ENCODE measurements around the gene KCTD17. TPM values are rescaled to one million over a fixed set of nuclear protein-coding genes. Genes with fewer than 3 reads are reported as not detected.

Gene KCTD17
- total RNA-seq, 1 donor from 2014 or later = 17.5 TPM

DNA sequence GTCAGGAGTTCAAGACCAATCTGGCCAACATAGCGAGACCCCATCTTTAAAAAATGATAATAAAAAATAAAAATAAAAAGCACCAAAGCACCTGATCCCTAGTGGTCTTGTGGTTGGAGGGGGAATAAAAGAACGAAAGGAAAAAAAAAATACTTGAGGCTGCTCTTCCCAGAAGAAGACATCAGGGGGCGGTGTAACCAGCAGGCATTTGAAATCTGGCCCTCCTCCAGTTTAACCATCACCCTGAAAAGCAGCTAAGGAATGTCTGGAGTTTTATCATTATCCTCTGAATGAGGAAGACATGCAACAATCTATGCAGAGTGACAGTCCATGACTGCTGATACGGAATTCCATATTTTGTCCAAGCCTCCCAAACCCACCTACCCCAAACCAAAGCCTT, 5.6 kb upstream of the KCTD17 start:
- DNase-seq (ENCODE audit: low spot score) = peak; percentile 50
- Histone ChIP-seq H2AFZ (replicated peaks) (no peak overlapping the region), H3K9me3 (ENCODE audit: low read depth) (no peaks in the 10 kb centered on the region), H3K9ac (no peak overlapping the region), H3K4me3 (no peak overlapping the region), H3F3A (ENCODE audit: low read depth) (peaks cover 11% of the 10 kb centered on the region), H4K20me1 (ENCODE audit: low read depth) (no peaks in the 10 kb centered on the region), H3K4me2 (no peak overlapping the region), H3K27ac (no peak overlapping the region), H3K79me2 (ENCODE audit: low read depth) (no peaks in the 10 kb centered on the region), H3K27me3 (peaks cover 9% of the 10 kb centered on the region), H3K4me1 (peaks cover 12% of the 10 kb centered on the region), H3K36me3 (no peaks in the 10 kb centered on the region)
- Mint-ChIP-seq H3K36me3 (no peaks in the 10 kb centered on the region), H3K27me3 (ENCODE audit: insufficient read depth, low read depth) (peaks cover 7% of the 10 kb centered on the region), H3K4me3 (no peak overlapping the region), H3K9me3 (no peaks in the 10 kb centered on the region), H3K4me1 (peaks cover 19% of the 10 kb centered on the region), H3K27ac (no peak overlapping the region)
- no peak for TF ChIP-seq EZH2phosphoT487 (IDR thresholded peaks at IDR 0.05)
- TF ChIP-seq, protein P1, sequence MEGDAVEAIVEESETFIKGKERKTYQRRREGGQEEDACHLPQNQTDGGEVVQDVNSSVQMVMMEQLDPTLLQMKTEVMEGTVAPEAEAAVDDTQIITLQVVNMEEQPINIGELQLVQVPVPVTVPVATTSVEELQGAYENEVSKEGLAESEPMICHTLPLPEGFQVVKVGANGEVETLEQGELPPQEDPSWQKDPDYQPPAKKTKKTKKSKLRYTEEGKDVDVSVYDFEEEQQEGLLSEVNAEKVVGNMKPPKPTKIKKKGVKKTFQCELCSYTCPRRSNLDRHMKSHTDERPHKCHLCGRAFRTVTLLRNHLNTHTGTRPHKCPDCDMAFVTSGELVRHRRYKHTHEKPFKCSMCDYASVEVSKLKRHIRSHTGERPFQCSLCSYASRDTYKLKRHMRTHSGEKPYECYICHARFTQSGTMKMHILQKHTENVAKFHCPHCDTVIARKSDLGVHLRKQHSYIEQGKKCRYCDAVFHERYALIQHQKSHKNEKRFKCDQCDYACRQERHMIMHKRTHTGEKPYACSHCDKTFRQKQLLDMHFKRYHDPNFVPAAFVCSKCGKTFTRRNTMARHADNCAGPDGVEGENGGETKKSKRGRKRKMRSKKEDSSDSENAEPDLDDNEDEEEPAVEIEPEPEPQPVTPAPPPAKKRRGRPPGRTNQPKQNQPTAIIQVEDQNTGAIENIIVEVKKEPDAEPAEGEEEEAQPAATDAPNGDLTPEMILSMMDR (IDR thresholded peaks at IDR 0.05) = peak; percentile 71

GRCh38 chr22:37046589-37046988, 5.0 kb upstream of the KCTD17 start:
- no peak overlapping the region for H3K9ac ChIP-seq
- H3K4me1 Mint-ChIP-seq = peaks cover 19% of the 10 kb centered on the region
- H3K27ac Mint-ChIP-seq = no peak overlapping the region
- TF ChIP-seq, protein P1 (IDR thresholded peaks at IDR 0.05) = no peak
- TF ChIP-seq EZH2phosphoT487 (IDR thresholded peaks at IDR 0.05) (no peak), EZH2 (IDR thresholded peaks at IDR 0.05) (no peak)
- H2AFZ ChIP-seq (replicated peaks) = no peak overlapping the region
- peaks cover 12% of the 10 kb centered on the region for H3K4me1 ChIP-seq
- H3K27me3 ChIP-seq = peaks cover 12% of the 10 kb centered on the region
- H3K9me3 Mint-ChIP-seq = no peaks in the 10 kb centered on the region
- no peak overlapping the region for H3K27ac ChIP-seq
- H3K27me3 Mint-ChIP-seq (ENCODE audit: insufficient read depth, low read depth) = peaks cover 7% of the 10 kb centered on the region
- H3K36me3 Mint-ChIP-seq = no peaks in the 10 kb centered on the region
- no peak overlapping the region for H3K4me3 ChIP-seq
- peaks cover 11% of the 10 kb centered on the region for H3F3A ChIP-seq (ENCODE audit: low read depth)
- H3K36me3 ChIP-seq = no peaks in the 10 kb centered on the region
- DNase-seq (ENCODE audit: low spot score) = no peak
- H3K9me3 ChIP-seq (ENCODE audit: low read depth) = no peaks in the 10 kb centered on the region
- H4K20me1 ChIP-seq (ENCODE audit: low read depth) = no peaks in the 10 kb centered on the region
- no peak overlapping the region for H3K4me2 ChIP-seq
- H3K79me2 ChIP-seq (ENCODE audit: low read depth) = no peaks in the 10 kb centered on the region
- no peak overlapping the region for H3K4me3 Mint-ChIP-seq

GRCh38 chr22:37047006-37047405, 4.5 kb upstream of the KCTD17 start:
- no peaks in the 10 kb centered on the region for H4K20me1 ChIP-seq (ENCODE audit: low read depth)
- H3K36me3 Mint-ChIP-seq = no peaks in the 10 kb centered on the region
- H3K79me2 ChIP-seq (ENCODE audit: low read depth) = no peaks in the 10 kb centered on the region
- H3K27me3 ChIP-seq = peaks cover 12% of the 10 kb centered on the region
- DNase-seq (ENCODE audit: low spot score) = no peak
- no peaks in the 10 kb centered on the region for H3K36me3 ChIP-seq
- no peaks in the 10 kb centered on the region for H3K9me3 Mint-ChIP-seq
- H3K9ac ChIP-seq = no peak overlapping the region
- H3K27me3 Mint-ChIP-seq (ENCODE audit: insufficient read depth, low read depth) = peaks cover 7% of the 10 kb centered on the region
- TF ChIP-seq, protein P1 (IDR thresholded peaks at IDR 0.05) = no peak
- no peak for TF ChIP-seq EZH2phosphoT487 (IDR thresholded peaks at IDR 0.05)
- no peak for TF ChIP-seq EZH2 (IDR thresholded peaks at IDR 0.05)
- H3K4me1 ChIP-seq = peaks cover 12% of the 10 kb centered on the region
- peaks cover 19% of the 10 kb centered on the region for H3K4me1 Mint-ChIP-seq
- H3F3A ChIP-seq (ENCODE audit: low read depth) = peaks cover 11% of the 10 kb centered on the region
- peak overlapping the region; percentile 91 for H3K27ac Mint-ChIP-seq
- H3K4me3 ChIP-seq = no peak overlapping the region
- H3K27ac ChIP-seq = no peak overlapping the region
- H3K9me3 ChIP-seq (ENCODE audit: low read depth) = no peaks in the 10 kb centered on the region
- no peak overlapping the region for H3K4me2 ChIP-seq
- H3K4me3 Mint-ChIP-seq = no peak overlapping the region
- H2AFZ ChIP-seq (replicated peaks) = no peak overlapping the region
